Posterior cingulate gyrus (tissue), 11 donors: Measurements from ENCODE around the gene GRIN2C.

Source experiments
- DNase-seq, 10 donors: peaks; one replicate each; pipeline versions ENCODE4 v3.0.0 to v3.0.0-alpha.2; 2020 to 2021; ENCODE audit warnings: mixed read lengths in 3 of 10
- intact Hi-C: fragments of 100-400 bp; cut with DNase I; formaldehyde crosslinking; loops from one replicate; pipeline ENCODE4 v1.15.1; 2023

GRIN2C gene

DNA sequence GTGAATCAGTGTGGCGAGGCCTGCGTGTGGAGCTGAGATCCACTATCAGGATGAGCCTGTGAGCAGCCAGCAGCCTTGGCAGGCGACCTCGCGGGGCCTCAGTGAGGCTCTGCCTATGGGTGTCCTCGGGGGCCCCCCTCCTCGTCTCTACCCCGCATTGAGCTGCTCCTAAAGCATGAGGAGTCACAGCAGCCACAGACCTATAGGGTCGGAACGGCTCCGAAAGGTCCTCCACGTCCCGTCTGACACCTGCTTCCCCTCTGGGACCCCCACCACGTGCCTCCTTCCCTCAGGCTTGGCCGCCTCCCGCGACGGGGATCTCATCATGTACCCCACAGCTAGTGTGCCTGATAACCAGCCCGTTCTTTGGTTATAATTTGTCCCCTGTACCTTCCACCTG lies 28.8 kb downstream of the GRIN2C start:
- DNase-seq, result no peak
- intact Hi-C loops, result no loop called here

DNA sequence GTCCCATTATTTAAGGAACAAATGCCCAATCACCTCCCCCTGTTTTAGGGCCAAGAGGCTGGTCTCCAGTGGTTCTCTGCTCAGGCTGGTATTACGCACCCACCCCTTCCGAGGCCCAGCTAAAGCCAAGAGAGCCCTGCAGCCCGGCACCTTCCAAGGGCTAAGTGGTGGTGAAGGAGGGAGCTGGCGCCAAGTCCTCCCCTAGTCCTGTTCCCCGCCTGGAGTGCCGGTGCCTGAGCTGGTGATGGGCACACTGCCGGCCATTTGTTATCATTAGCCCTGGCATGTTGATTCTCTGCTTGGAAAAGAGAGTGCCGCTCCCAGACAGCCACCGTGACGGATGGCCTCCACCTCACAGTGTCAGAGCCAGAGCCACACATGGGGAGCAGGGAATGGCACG lies 31.9 kb downstream of the GRIN2C start:
- intact Hi-C loops, result no loop called here
- no peak for DNase-seq

DNA sequence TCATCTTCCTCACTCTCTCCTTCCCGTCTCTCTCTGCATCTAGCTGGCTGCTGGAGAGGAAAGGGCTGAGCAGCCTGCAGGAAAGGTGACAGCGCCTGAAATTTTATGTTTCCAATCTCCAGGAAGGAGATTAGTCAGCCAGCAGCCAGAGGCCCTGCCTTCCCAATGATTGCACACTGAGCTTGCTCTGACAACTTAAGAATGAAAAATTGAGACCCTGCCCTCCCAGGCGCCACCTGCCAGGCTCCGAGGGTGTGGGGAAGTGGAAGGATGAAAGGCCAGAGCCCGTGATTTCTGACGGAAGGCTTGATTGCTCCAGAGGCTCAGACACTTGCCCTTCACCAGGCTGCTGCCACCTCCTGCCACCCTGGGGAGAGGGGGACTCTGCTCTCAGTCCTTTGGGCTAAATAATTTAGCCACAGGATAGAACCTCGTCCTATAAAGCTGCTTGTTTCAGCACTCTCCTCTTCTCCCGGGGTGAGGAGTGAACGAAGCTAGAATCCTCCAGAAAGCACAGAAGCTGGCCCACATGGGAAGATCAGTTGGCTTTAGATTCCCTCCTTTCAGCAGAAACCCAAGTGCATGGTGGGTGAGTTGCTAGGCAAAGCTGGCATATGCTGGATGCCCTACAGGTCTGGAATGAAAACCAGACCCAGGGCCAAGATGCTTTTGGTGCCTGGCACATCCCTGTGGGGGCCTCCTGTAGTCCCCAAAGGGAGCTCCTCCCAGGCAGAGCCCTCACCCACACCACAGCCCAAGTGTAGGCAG lies 33.5 kb downstream of the GRIN2C start:
- intact Hi-C loops, result no loop called here
- DNase-seq, result no peak

DNA sequence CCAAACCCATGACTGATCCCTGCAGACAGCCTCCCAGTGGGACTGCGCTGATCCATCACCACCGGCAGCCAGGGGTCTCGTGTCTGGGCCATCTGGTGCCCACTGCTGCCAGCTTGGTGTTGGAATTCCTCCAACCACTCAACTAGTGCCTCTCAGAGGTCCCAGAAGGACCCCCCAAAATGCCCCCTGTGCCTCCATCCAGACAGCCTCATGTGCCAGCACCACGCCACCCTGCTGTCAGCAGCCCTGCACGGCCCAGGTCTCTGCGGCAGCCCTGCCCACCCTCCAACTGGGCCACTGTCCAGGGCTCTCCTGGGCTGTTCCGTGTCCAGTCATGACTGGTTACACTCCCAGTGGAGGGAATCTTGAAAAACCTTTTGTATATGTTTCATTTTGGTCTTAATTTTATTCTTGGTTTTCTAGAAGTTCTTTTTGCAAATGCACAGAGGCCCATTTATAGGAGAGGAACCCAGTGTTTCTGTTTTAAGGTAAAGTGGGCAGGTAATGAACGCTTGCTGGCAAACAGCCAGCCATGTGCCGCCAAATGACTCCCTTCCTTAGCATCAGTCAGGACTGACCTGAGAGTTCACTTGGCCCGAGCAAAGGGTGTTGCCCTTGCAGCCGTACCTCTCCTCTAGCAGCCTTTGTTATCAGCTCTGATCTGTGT lies 34.6 kb downstream of the GRIN2C start:
- intact Hi-C loops, result no loop called here
- no peak for DNase-seq

DNA sequence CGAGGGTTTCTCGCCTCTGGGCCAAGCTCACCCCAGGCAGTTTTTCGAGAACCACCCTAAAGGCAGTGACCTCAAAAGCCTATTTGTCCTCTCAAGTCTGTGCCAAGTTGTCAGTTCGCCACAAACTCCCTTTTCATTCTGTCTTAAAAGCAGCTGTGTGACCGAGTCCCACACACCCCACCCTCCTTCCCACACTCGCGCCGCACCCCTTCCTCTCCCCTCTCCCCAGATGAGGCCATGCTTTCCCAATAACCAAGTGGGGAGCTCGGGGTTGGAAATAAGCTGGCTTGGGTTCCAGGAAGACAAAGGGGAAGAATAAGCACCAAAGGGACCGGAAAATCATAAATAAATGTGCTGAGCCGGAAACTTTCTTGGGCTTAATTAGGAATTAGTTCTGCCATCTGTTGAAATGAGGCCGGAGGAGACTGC lies 36.7 kb downstream of the GRIN2C start:
- intact Hi-C loops, result no loop called here
- peak in 6 of 10 donors; percentile 43 to 85 (median 50) for DNase-seq

DNA sequence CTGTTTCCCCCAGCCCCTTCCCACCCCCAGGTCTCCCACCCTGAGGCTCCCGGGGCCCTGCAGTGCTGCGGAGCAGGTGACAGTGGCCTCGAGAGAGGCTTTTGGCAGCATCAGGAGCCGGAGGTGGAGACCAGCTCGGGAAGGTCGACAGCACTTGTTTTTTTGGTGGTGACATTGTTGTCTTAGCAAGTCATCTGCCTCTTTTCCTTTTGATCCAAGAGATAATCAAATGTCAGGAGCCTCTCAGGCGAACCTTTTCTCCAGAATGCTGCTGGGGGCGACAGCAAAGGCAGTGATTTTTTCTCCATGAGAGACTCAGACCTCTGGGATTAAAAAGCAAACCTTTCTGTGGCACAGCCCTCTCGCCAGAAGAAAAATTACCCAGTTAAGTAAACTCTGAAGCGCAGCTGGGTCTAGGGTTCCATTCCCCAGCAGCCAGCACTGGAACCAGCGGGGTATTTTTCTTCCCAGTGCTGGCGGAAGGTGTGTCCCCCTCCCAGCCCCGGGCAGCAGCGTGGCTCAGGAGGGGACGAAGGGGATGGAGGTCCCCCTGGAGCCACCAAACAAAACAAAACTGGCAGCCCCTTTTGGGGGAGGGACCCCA lies 37.2 kb downstream of the GRIN2C start:
- no peak for DNase-seq
- intact Hi-C loops, result no loop called here

DNA sequence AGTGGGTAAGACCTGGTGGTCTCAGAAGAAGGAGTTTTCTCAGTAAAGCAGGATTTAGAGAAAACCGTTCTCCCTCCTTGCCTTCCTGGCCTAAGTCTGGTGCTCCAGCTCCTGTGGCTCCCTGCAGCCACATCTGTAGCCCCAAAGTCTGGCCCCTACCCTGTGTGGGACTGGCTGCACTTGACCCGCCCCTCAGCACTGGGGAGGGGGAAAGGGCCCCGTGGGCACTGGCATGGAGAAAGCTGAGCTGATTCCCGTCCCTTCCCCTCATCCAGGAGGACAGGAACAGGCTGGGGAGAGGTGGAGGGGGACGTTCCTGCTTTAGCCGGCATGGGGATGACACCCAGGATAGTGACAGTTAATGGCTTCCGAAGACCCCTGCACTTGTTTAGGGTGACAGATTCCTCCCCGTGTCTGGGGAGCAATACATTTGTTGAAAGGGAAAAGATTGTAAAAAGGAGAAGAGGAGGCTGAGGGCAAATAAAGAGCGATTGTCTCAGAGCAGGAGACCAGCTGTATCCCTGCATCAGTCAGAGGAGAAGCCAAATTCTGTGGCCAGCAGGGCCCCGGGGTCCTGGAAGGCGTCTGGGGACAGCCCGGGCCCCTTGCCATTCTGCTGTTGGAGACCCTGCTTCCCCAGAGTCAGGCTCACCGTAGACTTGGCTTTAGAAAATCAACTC lies 37.9 kb downstream of the GRIN2C start:
- intact Hi-C loops, result no loop called here
- DNase-seq, result no peak

DNA sequence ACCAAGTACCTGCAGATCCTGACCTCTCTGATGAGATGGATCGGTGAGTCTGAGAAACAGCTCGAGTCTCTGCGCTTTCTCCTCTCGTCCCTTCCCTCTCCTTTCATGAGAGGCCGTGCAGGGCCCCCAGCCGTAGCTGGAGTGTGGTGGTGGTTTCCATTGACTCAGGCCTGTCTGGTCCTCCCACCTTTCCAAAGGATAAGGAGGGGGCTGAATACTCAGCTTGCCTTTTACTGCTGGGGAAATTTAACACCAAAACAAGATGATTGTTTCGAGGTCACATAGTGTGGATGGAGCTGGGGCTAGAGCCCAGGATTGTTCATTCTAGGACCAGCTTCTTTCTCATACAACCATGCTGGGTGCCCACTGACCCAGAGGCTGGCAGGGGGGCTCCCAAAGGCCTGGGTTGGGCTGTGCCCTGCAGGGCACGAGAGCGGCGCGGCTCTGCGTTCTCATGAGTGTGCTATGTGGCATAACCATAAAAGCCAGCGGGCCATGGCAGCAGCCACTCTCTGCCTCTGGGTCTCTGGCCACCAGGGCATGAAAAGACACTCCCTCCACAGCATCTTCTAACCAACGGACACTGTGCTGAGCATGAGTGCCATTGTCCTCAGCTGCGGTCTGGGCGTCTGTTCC lies 39.8 kb downstream of the GRIN2C start:
- no peak for DNase-seq
- intact Hi-C loops, result no loop called here

DNA sequence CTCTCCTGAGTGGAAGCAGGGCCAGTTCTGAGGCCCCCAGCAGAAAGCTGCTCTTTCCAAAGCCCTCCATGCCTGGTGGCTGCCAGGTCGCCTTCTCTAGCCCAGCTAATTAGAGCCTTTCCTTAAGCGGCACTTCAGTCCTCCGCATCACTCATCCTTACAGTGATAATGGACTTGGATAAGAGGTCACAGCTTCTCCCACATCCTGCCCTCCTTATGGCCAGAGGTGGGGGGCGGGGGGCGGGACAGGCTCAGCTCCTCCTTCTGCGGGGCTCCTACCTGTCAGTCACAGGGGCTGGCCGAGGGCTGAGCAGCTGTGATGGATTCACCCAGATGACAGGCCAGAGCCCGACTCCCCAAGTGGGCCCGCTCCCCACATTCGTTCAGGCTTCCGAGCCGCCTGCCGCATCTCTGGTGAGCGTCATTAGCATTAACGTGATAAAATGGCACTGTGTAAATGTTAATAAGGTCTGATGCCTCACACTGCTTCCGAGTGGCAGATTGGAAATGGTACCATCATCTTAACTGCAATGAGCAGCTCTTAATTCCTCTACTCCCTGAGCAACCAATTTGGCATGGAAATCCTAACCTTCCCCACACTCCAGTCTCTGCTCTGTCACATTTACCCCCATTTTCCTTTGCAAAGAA lies 41.3 kb downstream of the GRIN2C start:
- no peak for DNase-seq
- intact Hi-C loops, result no loop called here

DNA sequence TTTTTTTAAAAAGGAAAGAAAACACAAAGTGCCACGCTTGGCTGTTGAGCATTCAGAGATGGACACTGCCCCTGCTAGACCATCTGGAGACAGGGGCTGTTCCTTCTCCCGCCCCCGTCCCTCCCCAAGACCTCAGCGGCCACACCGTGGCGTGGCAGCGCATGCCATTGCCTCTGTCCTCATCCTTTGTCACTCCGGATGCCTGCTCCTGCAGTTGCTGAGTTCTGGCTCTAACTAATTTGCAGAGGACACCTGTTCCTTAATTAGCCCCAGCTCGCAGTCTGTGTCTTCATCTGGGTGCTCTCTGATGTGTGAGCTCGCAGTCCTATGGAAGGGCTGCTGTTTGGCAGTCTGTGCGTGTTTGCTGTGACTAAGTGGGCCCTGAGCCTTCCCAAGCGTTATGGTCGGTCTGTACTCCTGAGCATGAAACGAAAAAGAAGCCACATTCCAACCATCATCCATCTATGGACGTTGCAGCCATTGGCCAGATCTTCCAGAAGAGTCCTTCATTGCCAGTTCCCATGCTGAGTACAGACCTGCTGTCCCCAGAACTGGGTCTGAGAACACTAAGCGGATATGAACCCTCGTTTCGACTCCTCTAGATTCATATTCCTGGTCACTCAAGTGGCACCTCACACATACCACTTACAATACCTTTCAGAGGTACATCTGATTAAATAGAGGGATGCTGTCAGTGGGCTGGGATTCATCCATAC lies 42.6 kb downstream of the GRIN2C start:
- no peak for DNase-seq
- intact Hi-C loops, result no loop called here

DNA sequence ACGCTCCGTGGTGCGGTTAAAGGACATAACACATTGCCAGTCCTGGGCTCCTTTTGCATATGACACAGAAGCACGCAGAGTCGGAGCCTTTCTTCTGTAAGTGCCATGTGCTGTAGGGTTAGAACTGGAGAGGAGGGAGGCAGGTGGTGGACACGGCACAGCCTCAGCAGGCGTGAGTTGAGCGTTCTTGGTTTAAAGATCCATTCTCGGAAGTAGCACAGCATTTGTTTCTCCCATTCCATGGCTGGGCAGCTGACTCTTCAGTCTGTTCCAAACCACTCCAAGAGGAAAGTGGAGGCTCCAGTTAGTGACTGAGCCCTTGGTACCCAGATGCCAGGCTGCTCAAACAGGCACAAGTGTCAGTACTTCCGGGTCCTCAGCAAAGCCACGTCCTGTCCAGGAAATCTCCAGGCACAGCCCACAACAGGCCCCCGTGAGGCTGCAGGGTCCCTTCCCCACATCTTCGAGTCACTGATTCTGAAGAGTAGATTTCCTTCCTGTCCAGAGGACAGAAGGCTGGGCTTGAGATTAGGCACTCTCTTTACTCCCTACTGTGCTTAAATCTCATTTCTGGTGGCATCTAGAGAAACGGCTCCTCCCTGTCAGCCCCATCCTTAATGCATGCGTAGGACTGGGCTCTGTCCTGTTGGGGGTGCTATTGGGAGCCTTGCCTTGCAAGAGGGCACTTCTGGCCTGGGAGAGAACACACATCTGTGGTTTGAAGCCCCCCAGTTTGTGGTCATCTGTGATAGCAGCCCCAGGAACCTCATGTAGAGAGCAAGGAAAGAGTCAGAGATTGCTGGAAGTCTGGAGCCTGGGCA lies 43.9 kb downstream of the GRIN2C start:
- no peak for DNase-seq
- intact Hi-C loops, result no loop called here

DNA sequence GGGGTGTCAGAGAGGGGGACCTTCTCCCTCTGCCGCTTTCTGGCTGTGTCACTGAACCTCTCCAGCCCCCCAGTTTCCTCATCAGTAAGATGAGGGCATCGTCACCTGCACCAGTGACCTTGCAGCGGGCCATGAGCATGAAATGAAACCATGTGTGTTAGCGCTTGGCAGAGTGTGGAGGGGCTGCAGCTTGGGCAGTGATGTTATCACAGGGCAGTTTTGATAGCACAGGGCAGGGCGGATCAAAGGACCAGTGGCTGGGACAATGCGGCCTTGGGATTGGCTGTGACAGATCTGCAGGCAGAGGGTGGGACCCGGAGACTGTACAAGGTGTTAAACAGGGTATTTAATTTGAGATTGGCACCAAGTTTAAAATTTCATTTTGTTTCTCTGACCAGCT lies 44.6 kb downstream of the GRIN2C start:
- no peak for DNase-seq
- intact Hi-C loops, result no loop called here

DNA sequence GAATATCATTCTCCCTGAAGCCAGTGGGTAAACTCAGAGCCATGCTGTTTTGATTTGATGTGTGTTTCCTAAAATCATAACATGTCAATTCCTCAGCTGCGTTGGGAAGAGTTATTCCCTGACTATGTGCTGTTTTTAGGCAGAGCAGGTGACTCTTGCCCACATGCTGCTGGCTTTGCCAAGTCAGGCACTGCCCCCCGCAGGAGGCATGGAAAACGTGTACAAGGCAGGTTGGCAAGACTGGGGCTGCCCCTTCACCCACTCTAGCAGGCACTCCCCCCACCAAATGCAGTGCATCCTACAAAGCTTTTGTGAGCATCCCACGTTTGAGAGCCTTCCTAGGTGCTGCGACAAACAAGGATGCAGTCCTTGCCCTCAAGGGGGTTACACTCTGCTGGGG lies 45.2 kb downstream of the GRIN2C start:
- intact Hi-C loops, result no loop called here
- DNase-seq, result no peak

DNA sequence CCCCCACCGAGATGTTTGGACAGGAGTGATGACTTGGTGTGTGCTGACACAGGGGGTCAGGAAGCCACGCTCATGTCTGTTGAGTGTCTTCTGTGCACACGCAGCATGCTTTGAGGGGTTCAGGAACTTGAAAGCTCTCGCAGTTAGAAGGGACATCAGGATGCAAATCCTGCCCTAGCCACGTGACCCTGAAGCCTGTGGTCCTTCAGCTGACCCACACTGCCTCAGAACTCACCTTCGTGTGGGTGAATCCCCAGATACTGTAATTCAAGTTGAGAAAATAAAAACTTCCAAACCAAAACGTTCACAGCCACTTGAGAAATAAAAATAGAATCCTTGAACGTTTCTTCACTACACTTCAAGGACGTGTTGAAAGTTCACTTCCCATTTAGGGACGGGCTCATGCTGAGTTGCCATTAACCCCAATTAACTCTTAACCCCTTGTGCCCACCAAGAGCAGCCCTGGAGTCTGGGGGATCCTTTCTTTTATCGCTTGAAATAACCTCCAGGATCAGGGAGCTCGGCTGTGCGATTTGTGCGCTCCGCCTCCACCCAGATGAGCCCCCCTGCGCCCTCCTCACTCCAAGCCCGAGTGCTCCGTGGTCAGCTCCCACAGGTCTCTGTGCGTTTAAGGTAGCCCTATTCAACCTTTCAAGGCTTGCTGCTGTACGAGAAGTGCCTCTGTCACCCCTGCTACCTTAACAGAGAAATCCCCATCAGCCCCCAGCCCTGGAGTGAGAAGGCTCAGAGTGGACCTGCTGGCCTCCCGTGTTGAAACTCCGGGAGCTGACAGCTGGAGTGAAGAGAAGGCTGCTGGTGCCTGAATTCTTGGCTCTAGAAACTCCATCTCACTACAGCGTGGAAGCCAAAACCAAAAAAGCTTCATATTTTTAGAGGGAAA lies 47.3 kb downstream of the GRIN2C start:
- intact Hi-C loops, result no loop called here
- DNase-seq, result no peak

DNA sequence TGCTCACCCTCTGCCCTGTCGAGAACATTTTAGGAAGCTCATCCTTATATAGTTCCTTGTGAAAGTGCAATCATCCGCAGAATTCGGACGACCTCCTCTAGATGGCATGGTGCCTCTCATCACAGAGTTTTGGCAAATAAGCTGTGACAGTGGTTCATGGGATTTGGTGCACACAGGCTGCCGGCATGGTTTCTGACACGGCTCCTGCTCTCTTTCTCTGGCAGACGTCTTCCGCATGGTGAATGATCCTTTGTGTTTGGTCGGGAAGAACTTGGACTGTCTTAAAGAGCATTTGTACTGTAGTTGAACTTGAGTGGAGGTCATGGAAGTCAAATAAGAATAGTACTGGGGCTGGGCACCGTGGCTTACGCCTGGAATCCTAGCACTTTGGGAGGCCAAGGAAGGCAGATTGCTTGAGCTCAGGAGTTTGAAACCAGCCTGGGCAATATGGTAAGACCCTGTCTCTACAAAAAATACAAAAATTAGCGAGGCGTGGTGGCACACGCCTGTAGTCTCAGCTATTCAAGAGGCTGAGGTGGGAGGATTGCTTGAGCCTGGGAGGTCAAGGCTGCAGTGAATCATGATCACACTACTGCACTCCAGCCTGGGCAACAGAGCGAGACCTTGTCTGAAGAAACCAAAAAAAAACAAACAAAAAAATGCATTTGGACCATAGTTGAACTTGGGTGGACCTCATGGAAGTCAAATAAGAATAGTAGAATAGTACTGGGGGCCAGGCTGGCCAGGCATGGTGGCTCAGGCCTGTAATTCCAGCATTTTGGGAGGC lies 48.8 kb downstream of the GRIN2C start:
- peak in 3 of 10 donors; percentile 24 to 89 (median 38) for DNase-seq
- intact Hi-C loops, result no loop called here

DNA sequence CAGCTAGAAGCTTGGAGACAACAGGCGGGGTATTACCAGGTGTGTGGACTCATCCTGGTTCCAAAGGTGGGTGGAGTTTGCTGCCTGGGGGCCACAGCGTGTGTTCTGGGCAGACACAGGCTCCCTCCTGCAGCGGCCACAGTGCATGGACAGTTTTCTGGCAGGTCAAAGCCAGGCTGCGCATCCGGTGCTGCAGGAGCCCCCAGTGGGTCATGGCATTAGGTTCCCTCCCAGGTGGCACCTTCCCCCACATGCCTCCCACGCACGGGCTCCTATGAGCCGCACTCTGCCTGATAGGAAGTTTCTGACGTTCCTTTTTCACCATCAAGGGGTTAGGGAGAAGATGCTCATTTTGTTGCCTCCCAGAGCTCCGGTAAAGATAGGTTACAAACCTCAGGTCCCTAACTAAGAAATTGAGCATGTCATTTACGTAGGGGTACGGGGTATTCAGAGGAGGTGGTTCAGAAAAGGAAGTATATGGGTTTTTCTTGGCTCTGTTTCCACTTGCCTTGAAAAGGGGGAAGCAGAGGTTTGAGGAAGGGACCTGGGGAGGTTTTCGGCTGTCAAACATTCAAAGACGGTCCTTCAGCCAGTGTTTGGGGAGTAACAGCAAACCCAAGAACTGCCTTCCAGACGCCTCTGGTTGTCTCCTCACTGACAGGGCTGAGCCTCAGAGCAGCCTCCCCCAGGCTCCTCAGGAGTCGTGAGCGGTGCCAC lies 50.8 kb downstream of the GRIN2C start:
- intact Hi-C loops, result no loop called here
- DNase-seq, result no peak
